Omental fat pad (tissue), 4 donors: ENCODE results near the gene ZSCAN29. TPM values are rescaled to one million over a fixed set of nuclear protein-coding genes. Genes with fewer than 3 reads are reported as not detected.
A peak's percentile ranks its signal among the peaks of the same experiment; 100 is the strongest.

Source experiments
- ATAC-seq: fragments of 150-250 bp; one replicate; pipeline ENCODE4 v1.9.1; 2016; ENCODE audit warnings: mild to moderate bottlenecking, moderate library complexity; ENCODE audit not compliant: low FRiP score
- DNase-seq: peaks from one replicate; pipeline ENCODE4 v3.0.0-alpha.2; 2019; ENCODE audit warnings: low spot score
- total RNA-seq, 4 donors: library from RNA; depleted of rRNA; stranded (reverse); fragments of >200 nt; gene quantifications; one replicate each; pipeline ENCODE4 v1.1.0, GENCODE V29; 2016
- TF ChIP-seq, protein P1 (sequence below), 3 donors: fragments of 450-650 bp; IDR thresholded peaks; one replicate each; pipeline ENCODE4 v1.5.1; 2016 to 2017; ENCODE audit warnings: antibody characterized with exemption in 3 of 3, mild to moderate bottlenecking in 3 of 3, moderate library complexity in 2 of 3

ZSCAN29 gene
- total RNA-seq, 4 donors from 2014 or later: 12.0 to 26.6 (median 16.7) TPM

DNA sequence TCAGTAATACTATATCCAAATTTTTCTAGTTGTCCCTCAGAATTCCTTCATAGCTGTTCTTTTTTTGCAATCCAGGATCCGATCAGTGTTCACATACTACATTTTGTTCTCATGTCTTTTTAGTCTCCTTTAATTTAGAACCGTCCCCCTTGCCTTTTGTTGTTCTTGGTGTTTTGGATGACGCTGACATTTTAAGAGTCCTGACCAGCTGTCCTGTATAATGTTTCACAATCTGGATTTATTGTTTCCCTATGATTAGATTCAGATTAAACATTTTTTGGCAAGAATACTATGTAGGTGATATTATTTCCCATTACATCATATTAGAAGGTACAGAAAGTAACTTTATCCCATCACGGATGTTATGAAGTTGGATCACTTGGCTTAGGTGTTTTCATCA, 11.5 kb upstream of the ZSCAN29 start:
- DNase-seq: no peak
- no peak for ATAC-seq

DNA sequence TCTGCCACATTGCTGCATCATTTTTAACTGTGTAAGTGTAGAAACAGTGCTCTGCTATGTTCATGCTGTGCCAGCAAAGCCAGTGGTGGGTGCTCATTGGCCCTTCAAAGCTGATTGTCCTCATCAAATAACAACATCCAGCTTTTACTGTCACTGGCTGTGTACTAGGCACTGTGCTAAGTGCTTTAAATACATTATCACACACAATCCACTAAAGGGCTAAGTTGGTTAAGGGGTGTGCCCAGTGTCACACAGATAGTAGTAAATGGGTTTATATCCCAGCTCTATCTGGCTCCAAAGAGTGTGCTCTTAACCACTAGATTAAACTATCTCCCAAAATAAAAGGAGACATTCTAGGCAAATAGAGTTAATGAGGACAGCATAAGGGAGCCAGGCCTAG, 7.8 kb upstream of the ZSCAN29 start:
- no peak for DNase-seq
- no peak for ATAC-seq
- TF ChIP-seq, protein P1, sequence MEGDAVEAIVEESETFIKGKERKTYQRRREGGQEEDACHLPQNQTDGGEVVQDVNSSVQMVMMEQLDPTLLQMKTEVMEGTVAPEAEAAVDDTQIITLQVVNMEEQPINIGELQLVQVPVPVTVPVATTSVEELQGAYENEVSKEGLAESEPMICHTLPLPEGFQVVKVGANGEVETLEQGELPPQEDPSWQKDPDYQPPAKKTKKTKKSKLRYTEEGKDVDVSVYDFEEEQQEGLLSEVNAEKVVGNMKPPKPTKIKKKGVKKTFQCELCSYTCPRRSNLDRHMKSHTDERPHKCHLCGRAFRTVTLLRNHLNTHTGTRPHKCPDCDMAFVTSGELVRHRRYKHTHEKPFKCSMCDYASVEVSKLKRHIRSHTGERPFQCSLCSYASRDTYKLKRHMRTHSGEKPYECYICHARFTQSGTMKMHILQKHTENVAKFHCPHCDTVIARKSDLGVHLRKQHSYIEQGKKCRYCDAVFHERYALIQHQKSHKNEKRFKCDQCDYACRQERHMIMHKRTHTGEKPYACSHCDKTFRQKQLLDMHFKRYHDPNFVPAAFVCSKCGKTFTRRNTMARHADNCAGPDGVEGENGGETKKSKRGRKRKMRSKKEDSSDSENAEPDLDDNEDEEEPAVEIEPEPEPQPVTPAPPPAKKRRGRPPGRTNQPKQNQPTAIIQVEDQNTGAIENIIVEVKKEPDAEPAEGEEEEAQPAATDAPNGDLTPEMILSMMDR (IDR thresholded peaks at IDR 0.05): no peak

More for the DNA sequence above, 11.5 kb upstream of the ZSCAN29 start:
- TF ChIP-seq, protein P1 (IDR thresholded peaks at IDR 0.05): no peak

DNA sequence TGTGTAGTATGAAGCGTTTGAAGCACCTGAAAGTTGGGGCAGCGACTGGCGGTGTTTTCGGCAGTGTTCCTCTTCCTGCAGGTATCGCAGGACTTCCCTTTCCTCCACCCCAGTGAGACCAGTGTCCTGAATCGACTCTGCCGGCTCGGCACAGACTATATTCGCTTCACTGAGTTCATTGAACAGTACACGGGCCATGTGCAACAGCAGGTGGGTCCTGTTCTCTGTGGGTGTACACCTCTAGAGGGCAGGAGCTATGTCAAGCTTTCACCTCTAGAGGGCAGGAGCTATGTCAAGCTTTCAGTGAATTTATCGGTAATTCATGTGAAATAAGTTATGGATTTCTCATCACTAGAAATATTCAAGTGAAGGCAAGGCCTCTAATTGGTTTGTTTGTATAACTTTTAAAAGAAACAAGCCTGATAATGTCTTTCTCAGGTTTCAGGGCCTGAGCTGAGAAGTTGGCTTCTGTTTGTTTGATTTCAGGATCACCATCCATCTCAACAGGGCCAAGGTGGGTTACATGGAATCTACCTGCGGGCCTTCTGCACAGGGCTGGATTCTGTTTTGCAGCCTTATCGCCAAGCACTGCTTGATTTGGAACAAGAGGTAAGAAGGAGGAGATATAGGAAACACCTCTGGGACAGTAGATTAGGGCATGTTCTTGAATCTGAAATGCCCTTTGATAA, 5.3 kb upstream of the ZSCAN29 start:
- TF ChIP-seq, protein P1 (IDR thresholded peaks at IDR 0.05): no peak
- DNase-seq (no peak), ATAC-seq (no peak)

DNA sequence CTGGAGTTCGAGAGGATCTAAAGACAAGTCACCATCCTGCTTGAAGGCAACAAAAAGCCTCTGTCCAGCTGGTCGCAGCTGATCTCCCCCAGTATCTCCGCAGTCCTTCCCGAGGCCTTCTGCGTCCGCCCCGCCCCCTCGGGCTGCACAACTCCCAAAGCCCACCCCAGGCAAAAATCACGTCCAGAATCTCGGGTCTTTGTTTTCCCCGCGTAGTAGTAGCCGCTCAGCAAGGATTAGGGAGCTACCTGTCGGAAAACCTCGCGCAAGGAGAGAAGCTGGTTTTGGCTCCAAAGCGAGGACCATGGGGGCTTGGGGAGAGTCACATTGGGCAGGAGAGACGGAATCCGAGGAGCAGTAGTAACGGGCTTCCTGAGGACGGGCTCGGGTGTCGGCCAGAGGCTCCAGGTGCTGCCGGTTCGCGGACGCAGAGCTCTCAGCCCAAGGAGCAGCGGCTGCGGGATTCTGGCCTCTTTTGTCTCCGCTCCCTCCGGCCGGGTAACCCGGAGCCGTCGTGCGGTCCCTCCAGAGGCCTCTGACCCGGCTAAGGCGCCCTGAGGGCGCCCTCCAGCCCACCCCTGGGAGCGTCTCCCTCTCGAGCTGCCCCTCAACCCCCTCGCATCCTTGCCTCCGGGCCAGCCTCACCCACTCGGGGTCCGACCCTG, 401 bp downstream of the ZSCAN29 start:
- ATAC-seq (peak; percentile 55), DNase-seq (no peak)
- TF ChIP-seq, protein P1 (IDR thresholded peaks at IDR 0.05): no peak

DNA sequence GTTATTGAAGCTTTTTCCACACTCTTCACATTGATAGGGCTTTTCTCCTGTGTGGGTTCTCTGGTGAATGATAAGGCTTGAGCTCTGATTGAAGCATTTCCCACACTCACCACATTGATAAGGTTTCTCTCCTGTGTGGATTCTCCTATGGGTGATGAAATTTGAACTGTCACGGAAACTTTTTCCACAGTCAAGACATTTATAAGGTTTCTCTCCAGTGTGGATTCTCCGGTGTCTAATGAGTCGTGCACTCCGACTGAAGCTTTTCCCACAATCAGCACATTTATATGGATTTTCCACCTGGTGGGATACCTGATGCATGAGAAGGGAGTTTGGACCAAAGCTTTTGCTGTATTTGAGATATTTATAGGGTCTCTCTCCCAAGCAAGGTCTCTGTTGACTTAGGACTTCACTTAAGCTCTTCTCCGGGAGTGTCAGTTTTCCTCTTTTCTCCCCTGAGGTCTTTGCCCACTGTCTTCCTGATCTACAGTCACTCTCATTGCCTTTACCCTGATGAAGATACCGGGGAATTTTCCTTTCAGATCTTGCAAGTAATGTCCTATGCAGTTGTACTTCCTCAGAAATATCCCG, 9.4 kb downstream of the ZSCAN29 start:
- TF ChIP-seq, protein P1 (IDR thresholded peaks at IDR 0.05): no peak
- ATAC-seq (no peak), DNase-seq (no peak)

DNA sequence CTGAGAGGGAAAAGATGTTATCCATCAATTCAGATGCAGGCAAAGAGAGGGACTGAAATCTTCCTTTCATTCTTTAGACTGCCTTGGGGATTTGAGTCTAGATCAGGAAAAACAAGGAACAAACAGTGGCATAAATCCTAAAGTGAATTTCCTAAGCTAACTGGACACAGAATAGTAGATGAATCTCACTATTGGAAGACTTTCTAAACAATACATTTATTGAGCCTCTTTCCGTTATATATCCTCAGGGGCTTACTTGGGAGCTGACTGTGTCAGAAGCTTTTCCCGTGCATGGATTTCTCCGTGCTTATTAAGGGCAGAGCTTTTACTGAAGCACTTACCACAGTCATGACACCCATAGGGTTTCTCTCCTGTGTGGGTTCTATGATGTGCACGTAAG, 10.0 kb downstream of the ZSCAN29 start:
- TF ChIP-seq, protein P1 (IDR thresholded peaks at IDR 0.05): no peak

More for the DNA sequence above, 10.0 kb downstream of the ZSCAN29 start:
- ATAC-seq (no peak), DNase-seq (no peak)
